Activated naive CD4-positive, alpha-beta T cell treated with anti-CD3 and anti-CD28 coated beads for 36 hours (primary cell): ENCODE measurements around the gene GPC6. TPM values are rescaled to one million over a fixed set of nuclear protein-coding genes. Genes with fewer than 3 reads are reported as not detected.

Experiments
- CTCF ChIA-PET: fragments of 350-600 bp; sonication (Branson Sonifier 250); formaldehyde crosslinking; loops from one replicate; lab custom pipeline; 2021; ENCODE audit warnings: antibody characterized with exemption; lab: Charles Lee
- DNase-seq: peaks from one replicate; pipeline ENCODE4 v3.0.0-alpha.2; 2020
- H3K27ac Mint-ChIP-seq: one replicate; pipeline ENCODE4 v1.8.0; 2021; ENCODE audit warnings: mild to moderate bottlenecking, mixed read lengths
- H3K27me3 Mint-ChIP-seq: one replicate; pipeline ENCODE4 v1.8.0; 2021; ENCODE audit warnings: low read depth, mixed read lengths
- H3K36me3 Mint-ChIP-seq: one replicate; pipeline ENCODE4 v1.8.0; 2021; ENCODE audit warnings: low read depth, mixed read lengths
- H3K4me1 Mint-ChIP-seq: one replicate; pipeline ENCODE4 v1.8.0; 2021; ENCODE audit warnings: low read depth, mixed read lengths
- H3K4me3 Mint-ChIP-seq: one replicate; pipeline ENCODE4 v1.8.0; 2021; ENCODE audit warnings: mild to moderate bottlenecking, moderate library complexity, mixed read lengths
- H3K9me3 Mint-ChIP-seq: one replicate; pipeline ENCODE4 v1.8.0; 2021; ENCODE audit warnings: mixed read lengths
- intact Hi-C: fragments of 100-400 bp; cut with micrococcal nuclease; formaldehyde crosslinking; loops from one replicate; pipeline ENCODE4 v1.15.1; 2023
- total RNA-seq, 2 experiments: library from RNA; stranded (reverse); gene quantifications; one replicate each; pipeline ENCODE4 v1.2.3, GENCODE V29; 2021

The GPC6 gene
- total RNA-seq, 2 experiments from 2014 or later: not detected

- Mint-ChIP-seq H3K9me3 (no peaks in the 10 kb centered on the region), H3K4me3 (no peak overlapping the region), H3K27me3 (peaks cover 18% of the 10 kb centered on the region), H3K4me1 (no peaks in the 10 kb centered on the region), H3K36me3 (no peaks in the 10 kb centered on the region), H3K27ac (no peak overlapping the region)
- intact Hi-C loops: loop anchor here (5.0 kb wide), 1 partner anchor 526 kb away; no protein-coding TSS in a partner anchor
- DNase-seq: no peak
- CTCF ChIA-PET: no interaction called here
These were observed 646.3 kb downstream of the GPC6 start for GRCh38 chr13:93872786-93873347.

- intact Hi-C loops: no loop called here
- DNase-seq: no peak
- H3K9me3 Mint-ChIP-seq: peaks cover 3% of the 10 kb centered on the region
- CTCF ChIA-PET: no interaction called here
- H3K4me1 Mint-ChIP-seq: no peaks in the 10 kb centered on the region
- H3K27me3 Mint-ChIP-seq: peaks cover 6% of the 10 kb centered on the region
- H3K4me3 Mint-ChIP-seq: no peak overlapping the region
- H3K27ac Mint-ChIP-seq: no peak overlapping the region
- no peaks in the 10 kb centered on the region for H3K36me3 Mint-ChIP-seq
These were observed 648.9 kb downstream of the GPC6 start for GRCh38 chr13:93875547-93875946.

GRCh38 chr13:93876236-93876635 lies 649.6 kb downstream of the GPC6 start:
- DNase-seq: no peak
- intact Hi-C loops: no loop called here
- Mint-ChIP-seq H3K27me3 (peaks cover 6% of the 10 kb centered on the region), H3K27ac (no peak overlapping the region), H3K4me1 (no peaks in the 10 kb centered on the region), H3K9me3 (peaks cover 3% of the 10 kb centered on the region), H3K4me3 (no peak overlapping the region), H3K36me3 (no peaks in the 10 kb centered on the region)
- CTCF ChIA-PET: no interaction called here

GRCh38 chr13:93878675-93879074 lies 652.1 kb downstream of the GPC6 start:
- CTCF ChIA-PET: no interaction called here
- Mint-ChIP-seq H3K4me3 (no peak overlapping the region), H3K36me3 (no peaks in the 10 kb centered on the region), H3K27ac (no peak overlapping the region), H3K27me3 (peaks cover 3% of the 10 kb centered on the region), H3K4me1 (no peaks in the 10 kb centered on the region), H3K9me3 (peaks cover 3% of the 10 kb centered on the region)
- intact Hi-C loops: no loop called here
- DNase-seq: no peak

GRCh38 chr13:93881411-93881810 lies 654.8 kb downstream of the GPC6 start:
- intact Hi-C loops: no loop called here
- no peaks in the 10 kb centered on the region for H3K36me3 Mint-ChIP-seq
- no peaks in the 10 kb centered on the region for H3K4me1 Mint-ChIP-seq
- no peak for DNase-seq
- H3K4me3 Mint-ChIP-seq: no peak overlapping the region
- H3K27me3 Mint-ChIP-seq: no peaks in the 10 kb centered on the region
- H3K9me3 Mint-ChIP-seq: peaks cover 3% of the 10 kb centered on the region
- H3K27ac Mint-ChIP-seq: no peak overlapping the region
- CTCF ChIA-PET: no interaction called here

- Mint-ChIP-seq H3K27me3 (no peaks in the 10 kb centered on the region), H3K9me3 (peaks cover 3% of the 10 kb centered on the region), H3K36me3 (no peaks in the 10 kb centered on the region), H3K4me1 (no peaks in the 10 kb centered on the region), H3K4me3 (no peak overlapping the region), H3K27ac (no peak overlapping the region)
- intact Hi-C loops: no loop called here
- CTCF ChIA-PET: no interaction called here
- DNase-seq: no peak
These were observed 655.6 kb downstream of the GPC6 start for GRCh38 chr13:93882086-93882651.

GRCh38 chr13:93889430-93889951 lies 662.9 kb downstream of the GPC6 start:
- no peak overlapping the region for H3K4me3 Mint-ChIP-seq
- H3K36me3 Mint-ChIP-seq: no peaks in the 10 kb centered on the region
- intact Hi-C loops: loop anchor here (5.0 kb wide), 1 partner anchor 1107 kb away; no protein-coding TSS in a partner anchor
- H3K9me3 Mint-ChIP-seq: no peaks in the 10 kb centered on the region
- CTCF ChIA-PET: interaction anchor here (0.7 kb wide), 1 partner anchor 355 kb away, joined by 3 read pairs; no protein-coding TSS in a partner anchor
- H3K27me3 Mint-ChIP-seq: no peaks in the 10 kb centered on the region
- no peak for DNase-seq
- H3K27ac Mint-ChIP-seq: no peak overlapping the region
- peaks cover 4% of the 10 kb centered on the region for H3K4me1 Mint-ChIP-seq

GRCh38 chr13:93899981-93900380 lies 673.4 kb downstream of the GPC6 start:
- Mint-ChIP-seq H3K27me3 (peaks cover 10% of the 10 kb centered on the region), H3K4me3 (no peak overlapping the region), H3K4me1 (no peaks in the 10 kb centered on the region), H3K36me3 (no peaks in the 10 kb centered on the region), H3K27ac (no peak overlapping the region), H3K9me3 (no peaks in the 10 kb centered on the region)
- CTCF ChIA-PET: no interaction called here
- no peak for DNase-seq
- intact Hi-C loops: no loop called here

- Mint-ChIP-seq H3K27me3 (peaks cover 10% of the 10 kb centered on the region), H3K9me3 (no peaks in the 10 kb centered on the region), H3K4me1 (no peaks in the 10 kb centered on the region), H3K4me3 (no peak overlapping the region), H3K36me3 (no peaks in the 10 kb centered on the region), H3K27ac (no peak overlapping the region)
- intact Hi-C loops: no loop called here
- no peak for DNase-seq
- CTCF ChIA-PET: no interaction called here
These were observed 674.1 kb downstream of the GPC6 start for GRCh38 chr13:93900731-93901130.

GRCh38 chr13:93903909-93904308 lies 677.3 kb downstream of the GPC6 start:
- Mint-ChIP-seq H3K4me3 (no peak overlapping the region), H3K27ac (no peak overlapping the region), H3K36me3 (no peaks in the 10 kb centered on the region), H3K4me1 (no peaks in the 10 kb centered on the region), H3K9me3 (no peaks in the 10 kb centered on the region), H3K27me3 (peaks cover 17% of the 10 kb centered on the region)
- intact Hi-C loops: no loop called here
- no peak for DNase-seq
- CTCF ChIA-PET: interaction anchor here (0.8 kb wide), 1 partner anchor 27 kb away, joined by 5 read pairs; no protein-coding TSS in a partner anchor

GRCh38 chr13:93915269-93915809 lies 688.7 kb downstream of the GPC6 start:
- Mint-ChIP-seq H3K4me1 (peaks cover 3% of the 10 kb centered on the region), H3K27me3 (peaks cover 14% of the 10 kb centered on the region), H3K4me3 (no peak overlapping the region), H3K36me3 (no peaks in the 10 kb centered on the region), H3K9me3 (no peaks in the 10 kb centered on the region), H3K27ac (no peak overlapping the region)
- CTCF ChIA-PET: no interaction called here
- DNase-seq: no peak
- intact Hi-C loops: no loop called here

GRCh38 chr13:93922063-93922855 lies 695.7 kb downstream of the GPC6 start:
- DNase-seq: no peak
- Mint-ChIP-seq H3K27me3 (peaks cover 16% of the 10 kb centered on the region), H3K36me3 (no peaks in the 10 kb centered on the region), H3K9me3 (no peaks in the 10 kb centered on the region), H3K27ac (no peak overlapping the region), H3K4me3 (no peak overlapping the region), H3K4me1 (peaks cover 3% of the 10 kb centered on the region)
- CTCF ChIA-PET: no interaction called here
- intact Hi-C loops: no loop called here
